ENCODE data around the gene TBC1D3B.

DNA sequence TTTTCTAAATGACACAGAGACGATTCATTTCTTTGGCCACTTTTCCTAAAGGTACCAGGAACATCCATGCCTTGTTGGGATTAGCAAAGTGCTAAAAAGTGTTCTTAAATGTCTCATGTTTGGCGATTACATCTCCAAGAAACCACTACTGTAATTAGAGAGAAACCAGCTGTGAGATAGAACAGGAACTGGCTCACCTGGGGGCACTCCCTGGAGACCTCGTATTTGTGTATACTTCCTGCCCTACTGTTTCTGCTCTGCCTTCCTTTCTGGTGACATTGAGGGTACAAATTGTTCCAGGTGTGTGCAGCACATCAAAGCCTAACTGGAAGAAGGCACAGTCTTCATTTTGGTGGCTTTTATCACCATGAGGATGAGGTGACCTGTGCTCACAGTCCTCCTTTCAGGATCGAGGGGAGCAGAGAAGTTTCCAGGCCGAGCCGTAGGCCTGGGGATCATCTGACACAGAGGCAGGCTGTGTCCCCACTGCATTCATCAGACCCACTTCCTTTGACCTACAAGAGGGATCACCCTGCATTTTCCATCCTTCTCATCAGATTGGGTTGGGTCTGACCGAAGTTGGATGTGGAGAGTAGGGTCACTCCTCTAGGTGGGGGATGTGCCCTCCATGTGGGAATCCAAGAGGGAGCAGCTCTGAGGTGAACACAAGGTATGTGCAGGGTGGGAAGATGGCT lies 49.1 kb downstream of the TBC1D3B start:
- TF ChIP-seq, protein P1, sequence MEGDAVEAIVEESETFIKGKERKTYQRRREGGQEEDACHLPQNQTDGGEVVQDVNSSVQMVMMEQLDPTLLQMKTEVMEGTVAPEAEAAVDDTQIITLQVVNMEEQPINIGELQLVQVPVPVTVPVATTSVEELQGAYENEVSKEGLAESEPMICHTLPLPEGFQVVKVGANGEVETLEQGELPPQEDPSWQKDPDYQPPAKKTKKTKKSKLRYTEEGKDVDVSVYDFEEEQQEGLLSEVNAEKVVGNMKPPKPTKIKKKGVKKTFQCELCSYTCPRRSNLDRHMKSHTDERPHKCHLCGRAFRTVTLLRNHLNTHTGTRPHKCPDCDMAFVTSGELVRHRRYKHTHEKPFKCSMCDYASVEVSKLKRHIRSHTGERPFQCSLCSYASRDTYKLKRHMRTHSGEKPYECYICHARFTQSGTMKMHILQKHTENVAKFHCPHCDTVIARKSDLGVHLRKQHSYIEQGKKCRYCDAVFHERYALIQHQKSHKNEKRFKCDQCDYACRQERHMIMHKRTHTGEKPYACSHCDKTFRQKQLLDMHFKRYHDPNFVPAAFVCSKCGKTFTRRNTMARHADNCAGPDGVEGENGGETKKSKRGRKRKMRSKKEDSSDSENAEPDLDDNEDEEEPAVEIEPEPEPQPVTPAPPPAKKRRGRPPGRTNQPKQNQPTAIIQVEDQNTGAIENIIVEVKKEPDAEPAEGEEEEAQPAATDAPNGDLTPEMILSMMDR (IDR thresholded peaks at IDR 0.05; ENCODE audit: extremely low read depth in 1 of 2, insufficient read depth in 1 of 2, low read depth in 1 of 2, low read length in 2 of 2): no peak
- TF ChIP-seq POLR2AphosphoS5 (IDR thresholded peaks at IDR 0.05; ENCODE audit: insufficient read depth, low read depth, low read length) (no peak), MYC (IDR thresholded peaks at IDR 0.05; ENCODE audit: low read depth, low read length) (no peak)

Data from endothelial cell of umbilical vein (primary cell).